Liver (tissue), 9 donors: ENCODE data around the gene PDE4B. TPM values are rescaled to one million over a fixed set of nuclear protein-coding genes. Genes with fewer than 3 reads are reported as not detected.

Source experiments
- DNase-seq: peaks from one replicate; pipeline ENCODE4 v3.0.0-alpha.2; 2017; ENCODE audit warnings: low spot score
- H3K27ac ChIP-seq, 2 donors: one replicate each; pipeline ENCODE4 v1.7.0; 2013; ENCODE audit warnings: inconsistent platforms in 2 of 2, low read length in 2 of 2, control low read depth in 1 of 2, low read depth in 1 of 2, mild to moderate bottlenecking in 1 of 2
- H3K27me3 ChIP-seq, 4 donors: one replicate each; pipeline versions ENCODE4 v1.6.1 to v1.7.0; 2013; ENCODE audit warnings: low read length in 3 of 4, inconsistent platforms in 1 of 4, mild to moderate bottlenecking in 1 of 4, moderate library complexity in 1 of 4; ENCODE audit not compliant: control insufficient read depth in 4 of 4, insufficient read depth in 4 of 4
- H3K36me3 ChIP-seq, 4 donors: one replicate each; pipeline versions ENCODE4 v1.6.1 to v1.7.0; 2013; ENCODE audit warnings: low read length in 3 of 4, mild to moderate bottlenecking in 3 of 4, low read depth in 1 of 4, moderate library complexity in 1 of 4; ENCODE audit not compliant: control insufficient read depth in 4 of 4, insufficient read depth in 3 of 4
- H3K4me1 ChIP-seq, 4 donors: one replicate each; pipeline versions ENCODE4 v1.6.1 to v1.7.0; 2013; ENCODE audit warnings: low read length in 3 of 4, mild to moderate bottlenecking in 3 of 4, moderate library complexity in 1 of 4; ENCODE audit not compliant: control insufficient read depth in 4 of 4, insufficient read depth in 4 of 4
- H3K4me3 ChIP-seq, 3 donors: one replicate each; pipeline versions ENCODE4 v1.6.1 to v1.7.0; 2013; ENCODE audit warnings: low read length in 3 of 3, control low read depth in 1 of 3, low read depth in 1 of 3, mild to moderate bottlenecking in 1 of 3
- H3K9ac ChIP-seq, 2 donors: one replicate each; pipeline ENCODE4 v1.7.0; 2013; ENCODE audit warnings: low read length in 2 of 2, mild to moderate bottlenecking in 2 of 2, moderate library complexity in 2 of 2, control low read depth in 1 of 2, low read depth in 1 of 2
- H3K9me3 ChIP-seq, 4 donors: one replicate each; pipeline versions ENCODE4 v1.6.1 to v1.7.0; 2013; ENCODE audit warnings: low read length in 3 of 4; ENCODE audit not compliant: control insufficient read depth in 4 of 4
- ATF3 ChIP-seq: IDR thresholded peaks from 2 replicates; pipeline ENCODE4 v1.6.1; 2016; ENCODE audit warnings: antibody characterized with exemption
- EGR1 ChIP-seq, 2 donors: IDR thresholded peaks; 2 replicates each; pipeline ENCODE4 v1.6.1; 2016 to 2018; ENCODE audit warnings: antibody characterized with exemption in 2 of 2, low read depth in 2 of 2
- FOXA1 ChIP-seq: IDR thresholded peaks from 2 replicates; pipeline ENCODE4 v1.6.1; 2016; ENCODE audit warnings: antibody characterized with exemption
- FOXA2 ChIP-seq: IDR thresholded peaks from 2 replicates; pipeline ENCODE4 v1.6.1; 2016; ENCODE audit warnings: antibody characterized with exemption
- GABPA ChIP-seq, 2 donors: IDR thresholded peaks in 1 of 2; conservative IDR thresholded peaks in 1 of 2; 2 replicates each; pipeline ENCODE4 v1.6.1; 2016; ENCODE audit warnings: antibody characterized with exemption in 2 of 2, mild to moderate bottlenecking in 1 of 2, moderate library complexity in 1 of 2
- HNF4A ChIP-seq, 2 donors: conservative IDR thresholded peaks; 2 replicates each; pipeline ENCODE4 v1.6.1; 2016; ENCODE audit warnings: antibody characterized with exemption in 2 of 2, mild to moderate bottlenecking in 2 of 2
- HNF4G ChIP-seq: IDR thresholded peaks from 2 replicates; pipeline ENCODE4 v1.6.1; 2016; ENCODE audit warnings: antibody characterized with exemption
- JUND ChIP-seq, 2 donors: IDR thresholded peaks; 2 replicates each; pipeline ENCODE4 v1.6.1; 2016; ENCODE audit warnings: antibody characterized with exemption in 2 of 2
- MAX ChIP-seq: IDR thresholded peaks from 2 replicates; pipeline ENCODE4 v1.6.1; 2016; ENCODE audit warnings: antibody characterized with exemption
- NR2F2 ChIP-seq: IDR thresholded peaks from 2 replicates; pipeline ENCODE4 v1.6.1; 2016; ENCODE audit warnings: antibody characterized with exemption
- RAD21 ChIP-seq, 2 donors: IDR thresholded peaks; 2 replicates each; pipeline ENCODE4 v1.6.1; 2016; ENCODE audit warnings: antibody characterized with exemption in 2 of 2, mild to moderate bottlenecking in 2 of 2
- REST ChIP-seq: IDR thresholded peaks from 2 replicates; pipeline ENCODE4 v1.6.1; 2016; ENCODE audit warnings: antibody characterized with exemption, mild to moderate bottlenecking
- RXRA ChIP-seq, 2 donors: IDR thresholded peaks; 2 replicates each; pipeline ENCODE4 v1.6.1; 2017 to 2018; ENCODE audit warnings: antibody characterized with exemption in 2 of 2, mild to moderate bottlenecking in 1 of 2
- SP1 ChIP-seq: IDR thresholded peaks from 2 replicates; pipeline ENCODE4 v1.6.1; 2018; ENCODE audit warnings: antibody characterized with exemption, mild to moderate bottlenecking
- TAF1 ChIP-seq: conservative IDR thresholded peaks from 2 replicates; pipeline ENCODE4 v1.6.1; 2016; ENCODE audit warnings: antibody characterized with exemption, mild to moderate bottlenecking
- YY1 ChIP-seq: IDR thresholded peaks from 2 replicates; pipeline ENCODE4 v1.6.1; 2016; ENCODE audit warnings: antibody characterized with exemption, mild to moderate bottlenecking
- ZBTB33 ChIP-seq: IDR thresholded peaks from 2 replicates; pipeline ENCODE4 v1.6.1; 2016; ENCODE audit warnings: antibody characterized with exemption
- WGBS: extraction: QIAGEN DNeasy Blood & Tissue Kit; methylation state at CpG from one replicate; pipeline ENCODE4 v1.1.7; 2013; 5-methylcytosine and 5-hydroxymethylcytosine counted together
- polyA plus RNA-seq, 2 donors: library from polyadenylated mRNA; stranded (reverse) in 1 of 2; unstranded in 1 of 2; fragments of 200-250 nt in 1 of 2; fragments of >200 nt in 1 of 2; fragmentation: Nextera tagmentation in 1 of 2; extraction: Ambion mirVana in 1 of 2; gene quantifications; one replicate each; pipeline versions ENCODE4 v1.2.1 to v1.2.3, GENCODE V29; 2013 to 2015
- total RNA-seq, 2 donors: library from RNA; depleted of rRNA; stranded (reverse); fragments of >200 nt; gene quantifications; one replicate each; pipeline ENCODE4 v1.2.3, GENCODE V29; 2014
- TF ChIP-seq, protein P1 (sequence below): fragments of 150-350 bp; IDR thresholded peaks from 2 replicates; pipeline ENCODE4 v1.5.1; 2017; ENCODE audit warnings: improper control_type of control experiment, low read depth, low read length; ENCODE audit not compliant: missing input control
- donor health status: healthy.
- donor health status: healthy.
- donor health status: healthy.
- donor health status: healthy.
- donor health status: healthy.

PDE4B gene
- total and polyA plus RNA-seq, 4 donors: 1.9 to 3.9 (median 2.7) TPM

- no peak for DNase-seq
- TF ChIP-seq TAF1 (no peak), YY1 (no peak), ATF3 (no peak), ZBTB33 (no peak), EGR1 (IDR thresholded peaks at IDR 0.05; ENCODE audit: low read depth in 2 of 2) (no peak), HNF4G (no peak), NR2F2 (no peak), MAX (no peak), SP1 (no peak), GABPA (IDR thresholded peaks at IDR 0.05 in 1 of 2, conservative IDR thresholded peaks at IDR 0.05 in 1 of 2) (no peak), HNF4A (conservative IDR thresholded peaks at IDR 0.05) (no peak), RXRA (IDR thresholded peaks at IDR 0.05) (no peak), FOXA2 (no peak), RAD21 (IDR thresholded peaks at IDR 0.05) (no peak), FOXA1 (no peak), REST (no peak), JUND (IDR thresholded peaks at IDR 0.05) (no peak)
- TF ChIP-seq, protein P1, sequence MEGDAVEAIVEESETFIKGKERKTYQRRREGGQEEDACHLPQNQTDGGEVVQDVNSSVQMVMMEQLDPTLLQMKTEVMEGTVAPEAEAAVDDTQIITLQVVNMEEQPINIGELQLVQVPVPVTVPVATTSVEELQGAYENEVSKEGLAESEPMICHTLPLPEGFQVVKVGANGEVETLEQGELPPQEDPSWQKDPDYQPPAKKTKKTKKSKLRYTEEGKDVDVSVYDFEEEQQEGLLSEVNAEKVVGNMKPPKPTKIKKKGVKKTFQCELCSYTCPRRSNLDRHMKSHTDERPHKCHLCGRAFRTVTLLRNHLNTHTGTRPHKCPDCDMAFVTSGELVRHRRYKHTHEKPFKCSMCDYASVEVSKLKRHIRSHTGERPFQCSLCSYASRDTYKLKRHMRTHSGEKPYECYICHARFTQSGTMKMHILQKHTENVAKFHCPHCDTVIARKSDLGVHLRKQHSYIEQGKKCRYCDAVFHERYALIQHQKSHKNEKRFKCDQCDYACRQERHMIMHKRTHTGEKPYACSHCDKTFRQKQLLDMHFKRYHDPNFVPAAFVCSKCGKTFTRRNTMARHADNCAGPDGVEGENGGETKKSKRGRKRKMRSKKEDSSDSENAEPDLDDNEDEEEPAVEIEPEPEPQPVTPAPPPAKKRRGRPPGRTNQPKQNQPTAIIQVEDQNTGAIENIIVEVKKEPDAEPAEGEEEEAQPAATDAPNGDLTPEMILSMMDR: no peak
- Histone ChIP-seq H3K4me1 (no peaks in the 10 kb centered on the region), H3K36me3 (no peaks in the 10 kb centered on the region), H3K9me3 (no peaks in the 10 kb centered on the region), H3K27me3 (no peaks in the 10 kb centered on the region), H3K27ac (no peak overlapping the region), H3K4me3 (no peak overlapping the region), H3K9ac (no peak overlapping the region)
- 64% methylated on average over 1 of the region's 1 CpG for WGBS
Measured at GRCh38 chr1:66248746-66249145, 456.1 kb downstream of the PDE4B start.

DNA sequence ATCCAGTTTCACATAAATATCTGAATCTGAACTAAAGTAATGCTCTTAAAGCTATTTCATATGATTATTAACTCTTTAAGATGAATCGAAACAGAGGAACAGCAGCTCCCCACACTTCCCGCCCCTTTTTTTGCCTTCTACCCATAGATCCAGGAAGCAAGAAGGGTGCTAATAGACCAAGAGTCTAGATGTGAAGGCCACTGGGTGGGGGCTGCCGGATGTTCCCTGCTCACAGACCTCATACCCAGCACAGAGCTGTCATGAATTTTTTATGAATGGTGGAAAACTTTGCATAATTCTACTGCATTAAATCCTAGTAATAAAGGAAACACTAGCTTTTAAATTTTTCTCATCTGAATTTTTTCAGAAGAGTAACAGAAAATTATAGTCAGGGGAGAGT lies 457.4 kb downstream of the PDE4B start:
- no peak for DNase-seq
- Histone ChIP-seq H3K9ac (no peak overlapping the region), H3K4me1 (no peaks in the 10 kb centered on the region), H3K9me3 (no peaks in the 10 kb centered on the region), H3K36me3 (no peaks in the 10 kb centered on the region), H3K4me3 (no peak overlapping the region), H3K27me3 (no peaks in the 10 kb centered on the region), H3K27ac (no peak overlapping the region)
- 90% methylated on average over 3 of the region's 3 CpGs for whole genome bisulfite sequencing
- TF ChIP-seq FOXA2: no peak
- TF ChIP-seq NR2F2: no peak
- TF ChIP-seq, protein P1: no peak
- TF ChIP-seq SP1: no peak
- TF ChIP-seq MAX: no peak
- no peak for TF ChIP-seq ZBTB33
- TF ChIP-seq HNF4G: no peak
- TF ChIP-seq FOXA1: no peak
- TF ChIP-seq HNF4A (conservative IDR thresholded peaks at IDR 0.05): no peak
- TF ChIP-seq RXRA (IDR thresholded peaks at IDR 0.05): no peak
- TF ChIP-seq JUND (IDR thresholded peaks at IDR 0.05): no peak
- TF ChIP-seq YY1: no peak
- TF ChIP-seq TAF1: no peak
